ENCODE measurements around the gene HMGN4.
A peak's percentile ranks its signal among the peaks of the same experiment; 100 is the strongest.

HMGN4 gene

DNA sequence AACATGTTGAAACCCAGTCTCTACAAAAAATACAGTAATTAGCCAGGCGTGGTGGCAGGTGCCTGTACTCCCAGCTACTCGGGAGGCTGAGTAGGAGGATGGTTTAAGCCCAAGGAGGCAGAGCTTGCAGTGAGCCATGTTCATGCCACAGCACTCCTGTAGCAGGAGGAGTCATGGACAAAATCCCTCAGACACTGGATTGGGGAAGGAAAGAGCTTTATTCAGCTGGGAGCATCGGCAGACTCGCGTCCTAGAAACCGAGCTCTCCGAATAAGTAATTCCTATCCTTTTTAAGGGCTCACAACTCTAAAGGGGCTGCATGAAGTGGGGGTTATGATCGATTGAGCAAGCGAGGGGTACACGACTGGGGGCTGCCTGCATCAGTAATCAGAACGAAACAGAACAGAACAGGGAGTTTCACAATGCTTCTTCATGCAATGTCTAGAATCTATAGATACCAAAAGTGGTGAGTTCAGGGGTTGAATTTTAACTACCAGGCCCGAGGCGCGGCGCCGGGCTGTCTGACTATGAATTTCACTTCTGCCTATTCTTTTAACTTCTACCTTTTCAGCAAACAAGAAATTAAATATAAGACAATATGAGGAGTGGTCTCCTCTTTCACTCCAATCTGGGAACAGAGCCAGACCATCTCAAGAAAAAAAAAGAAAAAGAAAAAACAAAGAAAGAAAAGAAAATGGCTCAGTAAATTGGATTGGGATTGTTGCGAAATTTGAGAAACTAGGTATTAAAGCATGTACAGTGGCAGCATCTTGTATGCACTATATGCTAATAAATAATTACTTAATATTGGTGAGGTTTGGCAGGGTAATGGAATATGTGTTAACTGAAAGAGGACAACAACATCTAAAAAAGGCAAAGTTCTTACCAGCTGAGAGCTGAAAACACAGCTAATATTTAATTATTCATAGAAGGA is 23.6 kb downstream of the HMGN4 start:
- FAIRE-seq (no peak), DNase-seq (ENCODE audit: insufficient read length, low spot score) (no peak)
- TF ChIP-seq, protein P1, sequence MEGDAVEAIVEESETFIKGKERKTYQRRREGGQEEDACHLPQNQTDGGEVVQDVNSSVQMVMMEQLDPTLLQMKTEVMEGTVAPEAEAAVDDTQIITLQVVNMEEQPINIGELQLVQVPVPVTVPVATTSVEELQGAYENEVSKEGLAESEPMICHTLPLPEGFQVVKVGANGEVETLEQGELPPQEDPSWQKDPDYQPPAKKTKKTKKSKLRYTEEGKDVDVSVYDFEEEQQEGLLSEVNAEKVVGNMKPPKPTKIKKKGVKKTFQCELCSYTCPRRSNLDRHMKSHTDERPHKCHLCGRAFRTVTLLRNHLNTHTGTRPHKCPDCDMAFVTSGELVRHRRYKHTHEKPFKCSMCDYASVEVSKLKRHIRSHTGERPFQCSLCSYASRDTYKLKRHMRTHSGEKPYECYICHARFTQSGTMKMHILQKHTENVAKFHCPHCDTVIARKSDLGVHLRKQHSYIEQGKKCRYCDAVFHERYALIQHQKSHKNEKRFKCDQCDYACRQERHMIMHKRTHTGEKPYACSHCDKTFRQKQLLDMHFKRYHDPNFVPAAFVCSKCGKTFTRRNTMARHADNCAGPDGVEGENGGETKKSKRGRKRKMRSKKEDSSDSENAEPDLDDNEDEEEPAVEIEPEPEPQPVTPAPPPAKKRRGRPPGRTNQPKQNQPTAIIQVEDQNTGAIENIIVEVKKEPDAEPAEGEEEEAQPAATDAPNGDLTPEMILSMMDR (IDR thresholded peaks at IDR 0.05; ENCODE audit: insufficient read depth, missing control alignments) = no peak

DNA sequence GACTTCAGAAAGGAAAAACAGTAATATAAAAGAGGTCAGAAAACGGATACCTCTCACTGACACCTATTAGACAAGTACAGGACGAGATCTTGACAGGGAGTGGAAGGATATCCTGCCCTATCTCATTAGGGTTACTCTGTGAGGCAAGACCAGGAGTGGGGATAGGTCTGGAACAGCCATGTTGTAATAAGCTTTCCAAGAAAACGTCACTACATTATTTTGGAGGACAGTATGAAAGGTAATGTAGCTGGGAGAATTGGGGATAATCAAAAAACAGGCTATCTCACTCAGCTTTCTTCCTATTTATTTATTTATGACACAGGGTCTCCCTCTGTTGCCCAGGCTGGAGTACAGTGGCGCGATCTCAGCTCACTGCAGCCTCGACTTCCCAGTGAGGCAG is 25.3 kb downstream of the HMGN4 start:
- TF ChIP-seq, protein P1 (IDR thresholded peaks at IDR 0.05; ENCODE audit: insufficient read depth, missing control alignments) = no peak
- DNase-seq (ENCODE audit: insufficient read length, low spot score) (no peak), FAIRE-seq (no peak)

DNA sequence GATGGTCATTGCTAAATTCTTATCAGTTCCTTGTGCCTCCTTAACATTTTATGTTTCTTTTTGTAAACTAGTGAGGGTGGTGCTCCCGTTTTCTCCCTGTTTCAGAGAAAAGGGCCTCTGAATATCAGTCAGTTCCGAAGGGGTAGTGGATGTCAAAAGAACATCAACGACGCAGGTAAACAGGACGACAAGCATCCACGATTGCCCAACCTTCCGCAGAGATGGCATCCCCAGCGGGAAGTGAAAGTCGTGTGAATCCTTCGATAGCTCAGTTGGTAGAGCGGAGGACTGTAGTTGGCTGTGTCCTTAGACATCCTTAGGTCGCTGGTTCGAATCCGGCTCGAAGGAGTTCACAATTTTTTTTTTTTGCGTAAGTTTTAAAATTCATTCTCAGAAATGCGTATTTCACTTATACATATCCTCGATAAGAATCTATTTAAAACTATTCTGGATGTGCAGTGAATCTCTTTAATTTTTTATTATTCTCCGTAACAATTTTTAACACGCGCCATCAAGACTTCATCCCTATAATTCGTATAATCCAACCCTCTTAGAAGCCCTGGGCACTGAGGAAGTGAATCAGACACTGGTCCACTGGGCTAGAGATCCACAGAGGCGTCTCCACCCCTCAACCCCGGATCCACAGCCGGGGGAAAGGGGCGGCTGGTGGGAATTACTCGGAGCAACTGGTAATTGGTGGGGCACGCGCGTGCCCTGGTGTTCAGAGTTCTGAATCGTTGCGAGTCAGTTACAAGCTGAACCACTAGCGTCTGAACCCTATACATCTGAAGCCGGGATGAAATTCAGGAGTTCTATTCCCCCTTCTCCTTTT is 30.7 kb downstream of the HMGN4 start:
- DNase-seq (ENCODE audit: insufficient read length, low spot score) (peak; percentile 44), FAIRE-seq (peak; percentile 41)
- TF ChIP-seq, protein P1 (IDR thresholded peaks at IDR 0.05; ENCODE audit: insufficient read depth, missing control alignments) = no peak

DNA sequence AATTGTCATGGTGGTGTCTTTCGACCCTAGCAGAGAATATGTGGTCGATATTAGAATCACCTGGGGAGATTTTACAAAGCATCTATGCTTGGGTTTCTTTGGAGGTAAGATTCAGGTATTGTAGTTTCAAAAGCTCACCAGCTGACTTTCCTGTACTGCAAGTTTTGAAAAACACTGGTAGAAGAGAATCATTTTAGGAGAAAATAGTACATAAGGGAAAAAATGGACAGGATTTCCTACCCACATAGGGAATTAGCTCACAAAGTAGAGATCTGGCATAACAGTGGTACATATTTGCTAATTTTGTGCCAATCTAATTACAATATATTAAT is 31.2 kb downstream of the HMGN4 start:
- FAIRE-seq = no peak
- DNase-seq (ENCODE audit: insufficient read length, low spot score) = no peak

DNA sequence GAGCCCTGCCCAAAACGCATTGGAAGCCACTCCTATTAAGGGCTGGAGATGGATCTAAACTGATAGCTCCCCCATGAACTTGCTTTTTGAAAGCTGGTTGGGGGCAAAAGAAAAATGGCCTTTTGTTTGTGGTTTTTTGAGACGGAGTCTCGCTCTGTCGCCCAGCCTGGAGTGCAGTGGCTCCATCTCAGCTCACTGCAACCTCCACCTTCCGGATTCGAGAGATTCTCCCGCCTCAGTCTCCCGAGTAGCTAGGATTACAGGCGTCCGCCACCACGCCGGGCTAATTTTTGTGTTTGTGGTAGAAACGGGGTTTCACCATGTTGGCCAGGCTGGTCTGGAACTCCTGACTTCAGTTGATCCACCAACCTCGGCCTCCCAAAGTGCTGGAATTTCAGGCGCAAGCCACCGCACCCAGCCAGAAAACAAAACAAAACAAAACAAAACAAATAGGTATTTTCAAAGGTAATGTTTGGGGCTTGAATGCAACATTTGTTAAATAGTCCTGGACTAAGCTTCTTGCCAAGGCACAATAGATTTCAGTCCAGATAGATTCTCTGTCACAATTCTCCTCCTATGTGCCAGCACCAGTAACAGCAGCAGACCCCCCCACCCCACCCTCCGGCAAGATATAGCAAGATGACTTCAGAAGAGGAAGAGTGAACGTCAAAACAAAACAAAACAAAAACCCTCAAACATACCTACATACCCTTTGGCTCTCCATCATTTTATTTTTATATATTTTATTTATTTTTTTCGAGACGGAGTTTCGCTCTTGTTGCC is 32.1 kb downstream of the HMGN4 start:
- TF ChIP-seq, protein P1 (IDR thresholded peaks at IDR 0.05; ENCODE audit: insufficient read depth, missing control alignments) = no peak
- DNase-seq (ENCODE audit: insufficient read length, low spot score) = no peak
- FAIRE-seq = no peak

More for the DNA sequence above, 31.2 kb downstream of the HMGN4 start:
- TF ChIP-seq, protein P1 (IDR thresholded peaks at IDR 0.05; ENCODE audit: insufficient read depth, missing control alignments) = no peak

DNA sequence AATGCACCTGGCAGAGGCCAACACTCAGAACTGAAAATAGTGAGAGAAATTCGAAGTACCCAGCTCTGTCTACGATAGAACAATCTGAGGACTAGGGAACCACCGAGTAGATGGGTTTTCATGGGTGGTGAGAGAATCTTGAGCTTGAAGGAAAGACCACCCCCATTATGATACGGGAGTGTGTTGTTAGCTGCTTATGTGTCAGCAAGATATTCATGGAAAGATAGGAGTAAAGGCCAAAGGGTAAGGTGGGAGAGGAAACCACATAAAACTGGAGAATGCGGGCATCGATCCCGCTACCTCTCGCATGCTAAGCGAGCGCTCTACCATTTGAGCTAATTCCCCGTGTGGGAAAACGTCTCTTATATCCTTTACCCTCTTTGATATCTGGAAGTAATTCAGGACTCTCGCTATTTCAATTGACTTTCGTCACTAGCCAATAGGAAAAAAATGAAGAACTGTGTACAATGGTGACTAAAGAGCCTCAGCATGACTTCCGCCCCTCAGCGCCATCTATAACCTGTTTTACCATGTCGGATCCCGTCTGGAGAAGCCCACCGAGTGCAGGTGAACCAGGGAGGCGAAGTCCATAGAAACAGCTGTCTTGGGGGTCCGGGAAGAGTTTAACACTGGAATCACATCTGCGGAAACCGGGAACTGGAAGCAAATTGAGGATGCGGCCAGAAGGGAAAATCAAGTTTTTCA is 33.6 kb downstream of the HMGN4 start:
- FAIRE-seq (no peak), DNase-seq (ENCODE audit: insufficient read length, low spot score) (no peak)
- TF ChIP-seq, protein P1 (IDR thresholded peaks at IDR 0.05; ENCODE audit: insufficient read depth, missing control alignments) = no peak
